H1 (cell line): Measurements from ENCODE around the gene ASF1B. TPM values are rescaled to one million over a fixed set of nuclear protein-coding genes. Genes with fewer than 3 reads are reported as not detected.

ENCODE experiments used
- BCL11A ChIP-seq, 2 experiments: IDR thresholded peaks; one replicate each; pipeline ENCODE4 v1.6.1; 2011; ENCODE audit warnings: low read depth in 2 of 2, low read length in 2 of 2, mild to moderate bottlenecking in 2 of 2
- CHD1 ChIP-seq: IDR thresholded peaks from 2 replicates; pipeline ENCODE4 v1.6.1; 2012; ENCODE audit warnings: low read depth, low read length, improper control_type of control experiment
- CHD2 ChIP-seq: IDR thresholded peaks from 2 replicates; pipeline ENCODE4 v1.6.1; 2012; ENCODE audit warnings: low read length, improper control_type of control experiment
- CREB1 ChIP-seq: IDR thresholded peaks from 2 replicates; pipeline ENCODE4 v1.6.1; 2012; ENCODE audit warnings: inconsistent platforms
- EGR1 ChIP-seq: IDR thresholded peaks from 2 replicates; pipeline ENCODE4 v1.6.1; 2011; ENCODE audit warnings: low read depth, low read length, borderline replicate concordance
- FOSL1 ChIP-seq: IDR thresholded peaks from 2 replicates; pipeline ENCODE4 v1.6.1; 2011; ENCODE audit warnings: mild to moderate bottlenecking, low read depth, low read length, moderate library complexity; ENCODE audit not compliant: insufficient read depth
- MAFK ChIP-seq: IDR thresholded peaks from 2 replicates; pipeline ENCODE4 v1.6.1; 2012; ENCODE audit warnings: low read depth, mild to moderate bottlenecking, improper control_type of control experiment, low read length
- NANOG ChIP-seq: IDR thresholded peaks from 2 replicates; pipeline ENCODE4 v1.6.1; 2011; ENCODE audit warnings: low read length, low read depth, mild to moderate bottlenecking, inconsistent platforms; ENCODE audit not compliant: insufficient read depth, poor library complexity, severe bottlenecking
- PHF8 ChIP-seq: fragments of 200-600 bp; sonication (generic); conservative IDR thresholded peaks from 2 replicates; pipeline ENCODE4 v1.7.1; 2012; ENCODE audit warnings: low read depth, mild to moderate bottlenecking, inconsistent platforms, low read length, moderate library complexity
- RFX5 ChIP-seq: IDR thresholded peaks from 2 replicates; pipeline ENCODE4 v1.6.1; 2011; ENCODE audit warnings: low read depth, low read length, improper control_type of control experiment, borderline replicate concordance
- RXRA ChIP-seq: IDR thresholded peaks from 2 replicates; pipeline ENCODE4 v1.6.1; 2011; ENCODE audit warnings: low read depth, mild to moderate bottlenecking, low read length, moderate library complexity; ENCODE audit not compliant: insufficient read depth
- SP4 ChIP-seq: IDR thresholded peaks from 2 replicates; pipeline ENCODE4 v1.6.1; 2012; ENCODE audit warnings: low read length, inconsistent platforms
- SRF ChIP-seq: IDR thresholded peaks from 2 replicates; pipeline ENCODE4 v1.6.1; 2011; ENCODE audit warnings: mild to moderate bottlenecking, low read depth, low read length, moderate library complexity
- SUZ12 ChIP-seq: fragments of 200-600 bp; sonication (generic); IDR thresholded peaks from 2 replicates; pipeline ENCODE4 v1.6.1; 2012; ENCODE audit warnings: mild to moderate bottlenecking, inconsistent platforms, low read length, moderate library complexity, mixed read lengths
- TAF1 ChIP-seq: IDR thresholded peaks from 2 replicates; pipeline ENCODE4 v1.6.1; 2011; ENCODE audit warnings: mild to moderate bottlenecking, low read depth, low read length
- TAF7 ChIP-seq: optimal IDR thresholded peaks from 2 replicates; pipeline ENCODE3; 2011; ENCODE audit warnings: low read depth, mild to moderate bottlenecking, inconsistent platforms, low read length, moderate library complexity, borderline replicate concordance
- polyA plus RNA-seq, 7 experiments: library from polyadenylated mRNA; depleted of rRNA in 3 of 7; stranded (reverse) in 5 of 7; unstranded in 2 of 7; fragments of >200 nt in 5 of 7; fragments of 200-250 nt in 2 of 7; gene quantifications; 1 replicate in 5 of 7; 2 replicates in 1 of 7; 4 replicates in 1 of 7; pipeline versions ENCODE4 v1.2.1 to v1.2.3, GENCODE V29; 2011 to 2013; ENCODE audit warnings: missing spikeins in 2 of 7, mixed read lengths in 2 of 7
- total RNA-seq: library from RNA; stranded (reverse); fragmentation: NEBNext Ultra II Directional; extraction: Animal tissue kit (Norgen Biotek cat#: 25700); gene quantifications from 2 replicates; pipeline ENCODE4 v1.2.1, GENCODE V29; 2021
- TF ChIP-seq, protein P1 (sequence below), 3 experiments: IDR thresholded peaks; 1 replicate in 2 of 3; 2 replicates in 1 of 3; pipeline versions ENCODE4 v1.5.1 to v1.6.1; 2011; ENCODE audit warnings: low read length in 3 of 3, mild to moderate bottlenecking in 3 of 3, inconsistent platforms in 2 of 3, low read depth in 1 of 3, moderate library complexity in 1 of 3; ENCODE audit not compliant: insufficient read depth in 1 of 3; ENCODE audit errors: control extremely low read depth in 1 of 3
- TF ChIP-seq, protein P2 (sequence below): IDR thresholded peaks from 2 replicates; pipeline ENCODE4 v1.6.1; 2011; ENCODE audit warnings: low read depth, mild to moderate bottlenecking, low read length; ENCODE audit not compliant: insufficient read depth

The ASF1B gene
- total and polyA plus RNA-seq, 2 of the 8 experiments (the other 6 are each of a cell fraction or from before 2014, with no cell fraction given), result 32.6 to 59.2 TPM

DNA sequence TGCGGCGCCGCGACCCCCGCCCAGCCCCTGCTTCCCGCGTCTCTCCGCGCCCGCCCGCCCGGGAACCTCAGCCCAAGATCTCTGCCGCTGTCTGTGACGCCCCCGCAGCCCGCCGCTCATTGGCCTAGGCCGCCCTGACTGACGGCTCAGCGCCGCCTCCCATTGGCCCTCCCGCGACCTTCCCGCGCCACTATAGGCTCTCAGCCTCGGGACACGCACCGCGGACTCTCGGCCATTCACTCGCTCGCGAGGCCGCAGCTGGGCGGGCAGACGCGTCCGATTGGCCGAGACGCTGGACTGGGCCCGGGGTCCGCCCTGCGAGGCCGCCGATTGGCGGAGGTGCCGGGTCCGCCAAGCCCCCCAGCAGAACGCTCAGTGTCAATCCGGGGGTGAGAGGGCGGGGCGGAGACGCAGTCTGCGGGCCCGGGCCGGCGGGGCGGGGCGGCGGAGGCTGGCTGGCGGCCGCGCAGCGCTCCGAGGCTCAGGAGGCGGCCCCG is 18.7 kb downstream of the ASF1B start, which contains the start of gene PRKACA (continued):
- TF ChIP-seq CHD1 (no peak), PHF8 (no peak), BCL11A (IDR thresholded peaks at IDR 0.05; ENCODE audit: low read depth in 2 of 2, low read length in 2 of 2) (no peak), MAFK (no peak), FOSL1 (no peak), RXRA (no peak), EGR1 (peak; percentile 99), RFX5 (no peak), SP4 (no peak), TAF1 (no peak), CHD2 (peak; percentile 95), TAF7 (no peak), CREB1 (peak; percentile 88), SRF (no peak), SUZ12 (no peak), NANOG (peak; percentile 3)
- TF ChIP-seq, protein P1, sequence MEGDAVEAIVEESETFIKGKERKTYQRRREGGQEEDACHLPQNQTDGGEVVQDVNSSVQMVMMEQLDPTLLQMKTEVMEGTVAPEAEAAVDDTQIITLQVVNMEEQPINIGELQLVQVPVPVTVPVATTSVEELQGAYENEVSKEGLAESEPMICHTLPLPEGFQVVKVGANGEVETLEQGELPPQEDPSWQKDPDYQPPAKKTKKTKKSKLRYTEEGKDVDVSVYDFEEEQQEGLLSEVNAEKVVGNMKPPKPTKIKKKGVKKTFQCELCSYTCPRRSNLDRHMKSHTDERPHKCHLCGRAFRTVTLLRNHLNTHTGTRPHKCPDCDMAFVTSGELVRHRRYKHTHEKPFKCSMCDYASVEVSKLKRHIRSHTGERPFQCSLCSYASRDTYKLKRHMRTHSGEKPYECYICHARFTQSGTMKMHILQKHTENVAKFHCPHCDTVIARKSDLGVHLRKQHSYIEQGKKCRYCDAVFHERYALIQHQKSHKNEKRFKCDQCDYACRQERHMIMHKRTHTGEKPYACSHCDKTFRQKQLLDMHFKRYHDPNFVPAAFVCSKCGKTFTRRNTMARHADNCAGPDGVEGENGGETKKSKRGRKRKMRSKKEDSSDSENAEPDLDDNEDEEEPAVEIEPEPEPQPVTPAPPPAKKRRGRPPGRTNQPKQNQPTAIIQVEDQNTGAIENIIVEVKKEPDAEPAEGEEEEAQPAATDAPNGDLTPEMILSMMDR (IDR thresholded peaks at IDR 0.05; ENCODE audit: control extremely low read depth in 1 of 3, insufficient read depth in 1 of 3, low read depth in 1 of 3, low read length in 3 of 3), result no peak
- TF ChIP-seq, protein P2, sequence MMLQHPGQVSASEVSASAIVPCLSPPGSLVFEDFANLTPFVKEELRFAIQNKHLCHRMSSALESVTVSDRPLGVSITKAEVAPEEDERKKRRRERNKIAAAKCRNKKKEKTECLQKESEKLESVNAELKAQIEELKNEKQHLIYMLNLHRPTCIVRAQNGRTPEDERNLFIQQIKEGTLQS, result no peak
